PFSK-1 (cell line): ENCODE measurements around the gene ATP5MC2.

Experiments
- FOXP2 ChIP-seq: optimal IDR thresholded peaks from 2 replicates; pipeline ENCODE3; 2011; ENCODE audit warnings: borderline replicate concordance, control low read depth, inconsistent platforms; ENCODE audit not compliant: insufficient read depth; ENCODE audit errors: extremely low read length, extremely low read depth
- POLR2AphosphoS5 ChIP-seq: IDR thresholded peaks from 2 replicates; pipeline ENCODE4 v1.6.1; 2012; ENCODE audit warnings: low read depth, mild to moderate bottlenecking, control low read depth, low read length, moderate library complexity
- REST ChIP-seq, 2 experiments: IDR thresholded peaks; 2 replicates each; pipeline versions ENCODE4 v1.6.1 to v1.8.0; 2011 to 2012; ENCODE audit warnings: low read depth in 2 of 2, low read length in 2 of 2, control low read depth in 1 of 2, inconsistent platforms in 1 of 2, mild to moderate bottlenecking in 1 of 2, moderate library complexity in 1 of 2; ENCODE audit not compliant: insufficient read depth in 1 of 2
- SIN3A ChIP-seq: IDR thresholded peaks from 2 replicates; pipeline ENCODE4 v1.6.1; 2012; ENCODE audit warnings: mild to moderate bottlenecking, low read length, moderate library complexity, borderline replicate concordance; ENCODE audit not compliant: insufficient read depth
- TAF1 ChIP-seq: IDR thresholded peaks from 2 replicates; pipeline ENCODE4 v1.6.1; 2012; ENCODE audit warnings: low read length, control low read depth, borderline replicate concordance; ENCODE audit not compliant: insufficient read depth

ATP5MC2 gene

GRCh38 chr12:53695152-53696145, 19.6 kb upstream of the ATP5MC2 start:
- TF ChIP-seq REST (IDR thresholded peaks at IDR 0.05; ENCODE audit: insufficient read depth in 1 of 2, low read depth in 2 of 2, low read length in 2 of 2) (no peak), POLR2AphosphoS5 (no peak), TAF1 (no peak), SIN3A (no peak), FOXP2 (no peak)

- no peak for TF ChIP-seq TAF1
- TF ChIP-seq REST (IDR thresholded peaks at IDR 0.05; ENCODE audit: insufficient read depth in 1 of 2, low read depth in 2 of 2, low read length in 2 of 2): no peak
- no peak for TF ChIP-seq POLR2AphosphoS5
- TF ChIP-seq SIN3A: no peak
- TF ChIP-seq FOXP2: no peak
Measured at GRCh38 chr12:53694756-53695151, 18.9 kb upstream of the ATP5MC2 start.

- no peak for TF ChIP-seq SIN3A
- no peak for TF ChIP-seq POLR2AphosphoS5
- no peak for TF ChIP-seq REST (IDR thresholded peaks at IDR 0.05; ENCODE audit: insufficient read depth in 1 of 2, low read depth in 2 of 2, low read length in 2 of 2)
- no peak for TF ChIP-seq TAF1
- TF ChIP-seq FOXP2: no peak
Measured at GRCh38 chr12:53688134-53688533, 12.3 kb upstream of the ATP5MC2 start.

GRCh38 chr12:53686436-53686835, 10.6 kb upstream of the ATP5MC2 start:
- TF ChIP-seq SIN3A (no peak), POLR2AphosphoS5 (no peak), REST (IDR thresholded peaks at IDR 0.05; ENCODE audit: insufficient read depth in 1 of 2, low read depth in 2 of 2, low read length in 2 of 2) (no peak), FOXP2 (no peak), TAF1 (no peak)
